Measurements from ENCODE around the gene SHISA8.

GRCh38 chr22:41909310-41910049, 5.4 kb downstream of the SHISA8 start:
- no peak for TF ChIP-seq GATA2 (IDR thresholded peaks at IDR 0.05; ENCODE audit: low read depth, low read length)
- no peak for TF ChIP-seq GATA3 (IDR thresholded peaks at IDR 0.05; ENCODE audit: low read depth, low read length)
